HG02763 (cell line): ENCODE measurements around the gene BORCS6.
"Not testable (repeated sequence)": the region's sequence is repeated elsewhere in the genome, so short reads cannot be mapped to it uniquely, and the experiment has no call there.

Source experiments
- ATAC-seq: cut with Tn5 transposase; IDR thresholded peaks from one replicate; pipeline ENCODE4 v1.9.1; 2021; ENCODE audit warnings: mild to moderate bottlenecking, moderate library complexity; ENCODE audit not compliant: unreplicated experiment

BORCS6 gene

DNA sequence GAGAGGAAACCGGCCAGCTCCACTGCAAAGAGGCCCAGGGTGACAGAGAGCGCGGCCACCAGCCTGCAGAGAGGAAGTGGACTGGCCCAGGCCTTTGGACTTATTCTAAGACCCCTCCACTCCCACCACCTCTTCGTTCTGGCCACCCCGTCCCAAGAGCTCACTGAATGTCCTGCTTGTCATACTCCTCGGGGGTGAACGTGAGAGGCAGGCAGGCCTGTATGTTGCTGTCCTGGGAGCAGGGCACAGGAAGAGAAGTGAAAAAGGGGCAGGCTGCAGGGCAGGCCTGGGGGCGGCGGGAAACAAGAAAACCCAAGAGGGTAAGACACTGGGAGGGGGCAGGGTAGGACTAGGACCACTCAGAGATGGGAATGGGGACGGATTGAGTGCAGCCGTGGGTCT is 14.2 kb downstream of the BORCS6 start:
- ATAC-seq, result no peak

DNA sequence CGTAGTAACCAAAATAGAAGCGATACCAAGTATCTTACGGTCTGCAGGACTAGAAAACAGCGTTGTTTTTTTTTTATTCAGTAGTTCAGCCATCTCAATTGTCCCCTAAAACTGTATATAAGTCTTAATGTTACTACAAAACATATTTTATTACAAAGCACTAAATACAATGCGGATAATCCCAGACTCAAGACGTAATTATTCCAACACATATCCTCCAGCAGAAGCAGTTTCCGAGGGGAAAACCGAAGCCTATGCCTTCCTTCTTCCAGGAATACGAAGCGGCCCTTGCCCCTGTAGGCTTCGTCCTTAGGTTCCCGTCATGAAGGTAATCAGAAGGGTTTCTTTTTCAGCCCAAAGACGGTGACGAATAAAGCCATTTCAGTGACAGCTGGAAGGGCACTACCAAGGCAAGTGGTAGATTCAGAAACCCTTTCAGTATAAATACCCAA is 16.1 kb downstream of the BORCS6 start:
- no peak for ATAC-seq

DNA sequence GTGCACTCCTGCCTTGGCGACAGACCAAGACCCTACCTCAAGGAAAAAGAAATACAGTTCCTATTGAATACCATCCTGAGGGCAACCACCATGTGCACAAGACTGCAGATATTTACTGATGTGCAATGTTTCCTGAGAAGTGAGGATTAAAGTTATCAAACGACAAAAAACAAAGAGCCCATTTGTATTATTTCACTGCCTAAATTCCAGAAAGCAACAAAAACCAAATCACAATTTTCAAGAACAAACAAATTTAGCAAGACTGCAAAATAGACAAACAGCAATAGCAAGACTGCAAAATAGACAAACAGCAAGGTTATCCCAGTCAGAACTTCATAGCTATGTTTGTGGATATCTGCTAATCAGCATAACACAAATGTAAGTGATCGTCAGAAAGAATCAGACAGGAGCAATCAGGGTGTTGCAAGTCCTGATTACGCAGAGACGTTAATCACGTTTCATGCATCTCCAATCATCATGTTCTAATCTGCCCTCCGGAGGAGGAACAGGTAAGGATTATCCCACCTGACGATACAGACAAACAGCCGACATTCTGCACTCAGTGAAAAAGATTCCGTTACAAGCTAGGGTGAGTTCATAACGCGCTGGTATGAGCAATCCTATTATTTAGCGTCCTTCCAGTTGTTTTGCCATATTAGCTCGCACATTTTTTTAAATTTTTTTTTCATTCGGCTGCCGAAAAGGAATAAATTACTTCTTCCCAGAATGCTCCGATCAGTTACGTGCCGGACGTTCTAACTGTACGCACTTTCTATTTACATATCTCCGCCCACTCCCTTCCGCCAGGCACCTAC is 16.7 kb downstream of the BORCS6 start:
- peak; percentile 69 for ATAC-seq

GRCh38 chr17:8170186-8170585 is 19.8 kb downstream of the BORCS6 start:
- not testable (repeated sequence) for ATAC-seq

DNA sequence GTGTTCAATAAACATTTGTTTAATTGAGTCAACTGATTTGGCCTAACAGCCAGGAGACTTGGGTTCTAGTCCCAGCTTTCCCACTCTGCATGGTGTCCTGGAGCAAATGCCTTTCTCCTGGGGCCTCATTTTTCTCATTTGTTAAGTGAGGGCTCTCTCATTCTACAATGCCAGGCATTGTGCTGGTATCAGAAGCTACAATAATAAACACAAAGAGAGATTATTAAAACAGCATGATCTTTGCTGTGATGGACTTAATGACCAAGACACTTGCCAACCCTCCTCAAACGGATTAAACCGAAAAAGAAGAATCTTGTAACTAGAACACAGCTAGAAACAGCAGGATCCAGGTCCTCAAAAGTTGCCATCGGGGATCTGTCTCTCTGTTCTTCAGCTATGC is 22.5 kb downstream of the BORCS6 start:
- ATAC-seq, result no peak

DNA sequence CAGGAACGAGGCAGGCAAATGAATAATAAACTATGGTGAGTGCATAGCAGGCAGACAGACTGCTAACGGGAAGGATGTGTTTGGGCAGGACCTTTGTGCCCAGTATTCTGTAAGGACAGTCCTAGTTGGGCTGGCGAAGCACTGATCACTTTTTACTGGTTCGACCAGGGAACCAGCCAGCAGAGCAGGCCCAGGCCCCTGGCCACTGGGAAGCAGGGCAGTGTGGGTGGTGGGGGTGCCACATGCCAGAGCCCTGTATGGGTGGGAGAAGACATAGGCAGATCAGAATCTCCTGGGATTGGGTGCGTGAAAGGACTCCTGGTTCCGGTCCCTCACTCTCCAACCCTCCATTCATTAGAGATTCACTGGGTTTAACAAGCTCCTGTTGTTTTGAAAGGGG is 23.2 kb downstream of the BORCS6 start:
- no peak for ATAC-seq

- ATAC-seq, result no peak
Observed at GRCh38 chr17:8164815-8165131, 25.2 kb downstream of the BORCS6 start.

GRCh38 chr17:8163978-8164814 is 25.8 kb downstream of the BORCS6 start:
- no peak for ATAC-seq

GRCh38 chr17:8162997-8163977 is 26.7 kb downstream of the BORCS6 start:
- ATAC-seq, result no peak

DNA sequence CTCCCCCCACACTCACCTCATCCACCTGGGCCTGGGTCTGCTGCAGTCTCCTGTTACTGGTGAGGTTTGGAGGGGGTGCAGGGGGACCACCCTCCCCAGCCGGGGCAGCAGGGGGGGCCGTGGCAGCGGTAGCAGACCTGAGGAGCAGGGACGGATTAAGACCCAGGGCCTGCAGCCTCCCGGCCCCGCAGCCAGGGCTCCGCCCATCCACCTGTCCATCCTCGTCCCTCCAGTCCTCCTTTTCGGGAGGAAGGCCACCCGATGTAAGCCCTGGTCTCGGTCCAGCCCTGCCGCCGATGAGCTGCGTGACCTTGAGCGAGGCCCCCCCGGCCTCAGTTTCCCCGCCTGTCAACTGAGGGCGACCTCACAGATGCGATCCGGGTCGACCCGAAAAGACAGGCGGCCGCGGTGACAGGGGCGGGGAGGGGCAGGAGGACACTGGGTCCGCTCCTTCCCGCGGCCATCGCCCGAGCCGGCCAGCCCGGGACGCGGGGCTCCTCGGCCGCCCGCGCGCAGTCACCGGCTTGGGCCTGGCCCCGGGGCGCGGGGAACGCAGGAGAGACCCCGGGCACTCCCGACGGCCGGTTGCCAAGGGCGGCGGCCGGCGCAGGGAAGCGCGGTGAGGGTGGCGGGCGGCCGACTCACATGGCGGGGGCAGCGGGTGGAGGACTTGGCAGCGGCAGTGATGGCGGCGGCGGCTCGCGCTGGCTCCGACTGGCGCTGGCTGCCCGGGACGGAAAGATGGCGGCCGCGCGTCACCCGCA is 27.6 kb downstream of the BORCS6 start, which contains the start of gene VAMP2:
VAMP2 (minus strand) TSS at position 716 of the 764 bp plus-strand sequence; CDS start at position 647, 69 bp downstream.
- ATAC-seq, result peak; percentile 44

DNA sequence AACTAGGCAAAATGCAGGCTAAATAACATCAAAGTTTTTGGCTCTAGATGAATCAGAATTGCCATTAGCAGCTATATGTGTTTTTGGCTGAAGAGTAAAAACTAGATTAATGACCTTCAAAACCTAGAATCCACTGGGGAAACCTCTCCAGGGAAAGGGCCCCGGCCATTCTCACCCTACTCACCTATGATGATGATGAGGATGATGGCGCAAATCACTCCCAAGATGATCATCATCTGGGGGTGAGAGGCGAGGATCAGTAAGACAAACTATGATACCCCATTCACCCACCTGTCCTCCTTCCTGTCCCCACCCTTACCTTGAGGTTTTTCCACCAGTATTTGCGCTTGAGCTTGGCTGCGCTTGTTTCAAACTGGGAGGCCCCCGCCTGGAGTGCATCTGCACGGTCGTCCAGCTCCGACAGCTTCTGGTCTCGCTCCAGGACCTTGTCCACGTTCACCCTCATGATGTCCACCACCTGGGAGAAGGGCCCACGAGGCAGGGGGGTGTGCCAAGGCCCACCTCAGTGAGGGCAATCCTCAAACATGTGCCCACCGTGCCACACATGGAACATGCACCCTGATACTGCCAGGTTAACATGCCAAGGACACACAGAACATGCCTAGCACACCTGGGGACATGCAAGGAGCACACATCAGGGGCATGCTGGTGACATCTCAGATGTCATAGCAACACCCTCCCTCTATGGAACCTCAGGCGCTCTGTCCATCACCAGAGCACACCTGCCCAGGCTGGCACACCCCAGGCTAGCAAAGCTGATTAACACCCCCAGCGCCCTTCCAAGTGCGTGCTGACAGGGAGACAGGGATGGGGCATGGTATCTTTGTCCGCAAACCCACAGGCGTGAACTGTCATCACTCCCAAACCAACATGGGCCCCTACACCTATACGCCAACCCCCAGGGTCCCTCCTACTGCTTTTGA is 28.4 kb downstream of the BORCS6 start:
- ATAC-seq, result no peak

DNA sequence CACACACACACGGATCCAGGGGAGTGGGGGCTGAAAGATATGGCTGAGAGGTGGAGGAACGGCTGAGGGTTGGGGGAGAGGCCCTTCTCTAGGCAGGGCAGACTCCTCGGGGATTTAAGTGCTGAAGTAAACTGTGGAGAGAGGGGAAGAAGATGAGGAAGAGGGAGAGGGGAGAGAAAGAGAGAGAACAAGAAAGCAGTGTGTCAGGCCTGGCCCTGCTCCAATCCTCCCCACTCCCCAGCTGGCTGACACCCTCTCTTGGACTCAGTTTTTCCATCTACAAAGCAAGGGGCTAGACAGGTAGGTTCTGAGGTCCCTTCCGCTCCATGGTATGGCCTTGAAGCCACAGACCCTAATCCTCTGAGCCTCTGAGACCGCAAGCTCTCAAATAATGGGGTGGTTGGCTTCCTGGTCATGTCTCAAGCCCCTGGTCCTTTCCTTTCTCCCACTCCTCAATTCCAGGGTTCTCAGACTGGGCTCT is 29.2 kb downstream of the BORCS6 start:
- no peak for ATAC-seq

DNA sequence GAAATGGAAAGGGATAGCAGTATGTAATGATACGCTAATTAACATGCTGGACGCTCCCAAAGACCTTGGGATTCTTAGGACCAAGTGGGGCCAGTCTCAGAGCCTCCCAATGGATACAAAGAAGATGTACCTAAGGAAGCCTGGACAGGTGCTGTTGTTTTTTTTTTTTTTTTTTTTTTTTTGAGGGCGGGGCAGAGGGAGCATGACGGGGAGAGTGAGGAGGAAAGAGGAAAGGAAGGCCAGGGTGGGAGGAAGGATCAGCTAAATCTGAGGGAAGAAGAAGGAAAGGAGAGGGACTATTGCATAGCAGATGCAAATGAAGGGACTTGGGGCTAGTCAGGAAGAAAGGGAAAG is 29.8 kb downstream of the BORCS6 start:
- ATAC-seq, result no peak

GRCh38 chr17:8159459-8160223 is 30.3 kb downstream of the BORCS6 start:
- ATAC-seq, result no peak

DNA sequence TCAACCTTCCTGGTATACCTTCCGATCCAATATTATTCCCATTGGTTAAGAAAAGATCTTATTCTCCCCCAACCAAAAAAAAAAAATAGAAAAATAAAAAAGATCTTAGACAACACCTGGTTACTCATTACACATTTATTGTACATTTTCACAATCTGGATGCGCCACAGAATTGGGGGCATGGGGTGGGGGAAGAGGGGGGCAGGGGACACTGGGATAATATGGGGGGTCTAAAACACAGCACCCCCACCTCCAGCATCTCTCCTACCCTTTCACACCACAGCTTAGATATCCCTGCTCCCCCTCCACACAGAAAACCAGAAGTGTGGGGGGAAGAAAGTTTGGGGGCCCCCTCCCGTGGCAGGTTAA is 31.0 kb downstream of the BORCS6 start:
- ATAC-seq, result no peak

- ATAC-seq, result no peak
Observed at GRCh38 chr17:8158267-8159031, 31.5 kb downstream of the BORCS6 start.

DNA sequence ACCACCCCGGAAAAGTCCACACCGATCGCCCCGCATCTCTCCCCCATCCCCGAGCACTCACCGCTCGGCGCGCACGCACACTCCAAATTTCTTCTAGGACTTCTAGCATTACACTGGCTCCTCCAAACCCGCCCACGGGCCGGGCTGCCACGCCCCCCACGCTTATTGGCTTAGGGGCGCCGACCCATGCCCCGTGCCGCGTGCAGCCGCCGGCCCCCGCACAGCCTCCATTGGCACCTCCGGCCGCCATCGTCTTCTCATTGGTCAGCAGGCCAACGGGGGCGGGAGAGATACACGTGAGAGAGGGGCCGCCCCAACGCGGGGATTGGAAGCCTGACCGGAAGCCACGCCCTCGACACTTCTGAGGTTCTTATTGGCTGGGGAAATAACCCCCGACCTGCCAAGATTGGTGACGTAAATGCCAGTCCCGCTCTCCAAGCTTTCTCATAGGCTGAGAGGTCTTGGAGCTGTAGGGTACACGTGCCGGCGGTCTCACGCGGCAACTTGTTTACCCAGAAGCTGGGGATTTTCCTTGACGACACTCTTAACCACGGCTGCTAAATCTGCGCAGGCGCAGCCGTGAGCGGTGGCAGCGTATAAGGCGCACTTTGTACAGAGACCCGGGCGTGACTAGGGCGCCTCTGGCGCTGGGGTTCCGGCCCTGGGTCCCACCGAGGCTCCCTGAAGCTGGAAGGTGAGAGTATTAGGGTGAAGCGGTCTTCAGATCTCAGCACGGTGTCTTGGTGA is 33.6 kb downstream of the BORCS6 start:
- ATAC-seq, result peak; percentile 81
